WERI-Rb-1 (cell line): ENCODE data around the gene MRGPRX3.

ENCODE experiments used
- DNase-seq: peaks from one replicate; pipeline ENCODE4 v3.0.0-alpha.2; 2020
- H3K27ac ChIP-seq: fragments of 250-450 bp; sonication (Bioruptor Pico); 2 replicates; pipeline ENCODE4 v1.5.1; 2020; ENCODE audit warnings: mild to moderate bottlenecking, moderate library complexity
- H3K27me3 ChIP-seq: fragments of 250-450 bp; sonication (Bioruptor Pico); 2 replicates; pipeline ENCODE4 v1.5.1; 2021; ENCODE audit warnings: mild to moderate bottlenecking, low read depth, moderate library complexity; ENCODE audit not compliant: insufficient read depth, severe bottlenecking
- H3K36me3 ChIP-seq: fragments of 250-450 bp; sonication (Bioruptor Pico); 2 replicates; pipeline ENCODE4 v1.5.1; 2020; ENCODE audit warnings: mild to moderate bottlenecking, moderate library complexity
- H3K4me3 ChIP-seq: 2 replicates; pipeline ENCODE4 v1.5.1; 2011; ENCODE audit warnings: low read depth, mild to moderate bottlenecking, control low read depth, low read length
- H3K9me3 ChIP-seq: fragments of 250-450 bp; sonication (Bioruptor Pico); 2 replicates; pipeline ENCODE4 v1.5.1; 2021; ENCODE audit warnings: mild to moderate bottlenecking, moderate library complexity; ENCODE audit not compliant: severe bottlenecking
- TF ChIP-seq, protein P1 (sequence below): IDR thresholded peaks from 2 replicates; pipeline ENCODE4 v1.5.1; 2011; ENCODE audit warnings: low read depth, mild to moderate bottlenecking, control low read depth, inconsistent platforms, low read length

MRGPRX3 gene

DNA sequence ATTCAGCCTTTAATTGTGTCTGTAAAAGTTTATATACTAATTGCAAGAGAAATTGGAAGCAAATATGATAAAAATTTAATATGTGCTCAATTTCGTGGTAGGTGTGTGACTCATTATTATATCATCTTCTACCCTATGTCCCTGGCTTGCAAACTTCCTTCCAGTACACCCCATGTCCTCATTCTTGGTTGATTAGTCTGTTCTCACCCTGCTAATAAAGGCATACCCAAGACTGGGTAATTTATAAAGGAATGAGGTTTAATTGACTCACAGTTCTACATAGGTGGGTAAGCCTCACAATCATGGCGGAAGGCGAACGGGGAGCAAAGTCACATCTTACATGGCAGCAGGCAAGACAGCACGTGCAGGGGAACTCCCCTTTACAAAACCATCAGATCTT lies 11.9 kb downstream of the MRGPRX3 start:
- H3K27me3 ChIP-seq, result no peaks in the 10 kb centered on the region
- no peak overlapping the region for H3K4me3 ChIP-seq
- TF ChIP-seq, protein P1, sequence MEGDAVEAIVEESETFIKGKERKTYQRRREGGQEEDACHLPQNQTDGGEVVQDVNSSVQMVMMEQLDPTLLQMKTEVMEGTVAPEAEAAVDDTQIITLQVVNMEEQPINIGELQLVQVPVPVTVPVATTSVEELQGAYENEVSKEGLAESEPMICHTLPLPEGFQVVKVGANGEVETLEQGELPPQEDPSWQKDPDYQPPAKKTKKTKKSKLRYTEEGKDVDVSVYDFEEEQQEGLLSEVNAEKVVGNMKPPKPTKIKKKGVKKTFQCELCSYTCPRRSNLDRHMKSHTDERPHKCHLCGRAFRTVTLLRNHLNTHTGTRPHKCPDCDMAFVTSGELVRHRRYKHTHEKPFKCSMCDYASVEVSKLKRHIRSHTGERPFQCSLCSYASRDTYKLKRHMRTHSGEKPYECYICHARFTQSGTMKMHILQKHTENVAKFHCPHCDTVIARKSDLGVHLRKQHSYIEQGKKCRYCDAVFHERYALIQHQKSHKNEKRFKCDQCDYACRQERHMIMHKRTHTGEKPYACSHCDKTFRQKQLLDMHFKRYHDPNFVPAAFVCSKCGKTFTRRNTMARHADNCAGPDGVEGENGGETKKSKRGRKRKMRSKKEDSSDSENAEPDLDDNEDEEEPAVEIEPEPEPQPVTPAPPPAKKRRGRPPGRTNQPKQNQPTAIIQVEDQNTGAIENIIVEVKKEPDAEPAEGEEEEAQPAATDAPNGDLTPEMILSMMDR, result no peak
- DNase-seq, result no peak
- H3K36me3 ChIP-seq, result no peaks in the 10 kb centered on the region
- no peak overlapping the region for H3K27ac ChIP-seq
- no peaks in the 10 kb centered on the region for H3K9me3 ChIP-seq

DNA sequence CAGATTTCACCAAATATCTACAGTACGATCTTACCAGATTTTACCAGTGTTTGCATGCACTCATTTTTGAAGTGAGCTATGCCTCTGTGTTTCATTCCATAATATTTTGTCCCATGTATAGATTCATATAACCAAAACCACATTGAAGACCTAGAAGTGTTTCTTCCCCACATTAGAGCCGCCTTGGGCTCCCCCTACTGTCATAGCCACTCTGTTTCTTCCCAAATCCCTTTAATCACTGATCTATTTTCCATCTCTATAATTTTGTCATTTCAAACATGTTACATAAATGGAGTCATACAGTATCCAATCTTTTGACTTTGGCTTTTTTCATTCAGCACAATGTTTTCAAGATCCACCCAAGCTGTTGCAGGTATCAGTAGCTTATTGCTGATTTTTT lies 12.7 kb downstream of the MRGPRX3 start:
- no peak overlapping the region for H3K27ac ChIP-seq
- no peaks in the 10 kb centered on the region for H3K36me3 ChIP-seq
- H3K27me3 ChIP-seq, result no peaks in the 10 kb centered on the region
- DNase-seq, result no peak
- TF ChIP-seq, protein P1, result no peak
- no peak overlapping the region for H3K4me3 ChIP-seq
- H3K9me3 ChIP-seq, result no peaks in the 10 kb centered on the region

DNA sequence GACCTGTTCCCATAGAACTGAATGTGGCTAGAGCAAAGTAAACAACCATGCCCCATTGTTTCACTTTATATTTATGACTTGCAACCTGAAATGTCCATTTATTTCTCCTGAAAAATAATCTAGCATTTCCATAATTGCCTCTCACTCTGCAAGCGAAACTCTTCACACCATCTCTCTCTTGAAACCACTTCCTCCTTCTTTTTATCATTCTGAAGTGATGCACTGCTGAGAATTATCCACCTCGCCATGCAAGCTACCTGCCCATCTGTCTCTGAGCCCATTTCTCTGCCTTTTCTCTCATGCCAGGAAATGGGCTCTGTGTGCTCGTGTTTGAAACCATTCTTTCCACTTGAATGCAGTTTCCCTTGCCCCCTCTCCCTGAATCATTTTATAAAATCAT lies 13.5 kb downstream of the MRGPRX3 start:
- H3K36me3 ChIP-seq, result no peaks in the 10 kb centered on the region
- TF ChIP-seq, protein P1, result no peak
- no peaks in the 10 kb centered on the region for H3K27me3 ChIP-seq
- no peaks in the 10 kb centered on the region for H3K9me3 ChIP-seq
- no peak overlapping the region for H3K4me3 ChIP-seq
- DNase-seq, result no peak
- no peak overlapping the region for H3K27ac ChIP-seq

DNA sequence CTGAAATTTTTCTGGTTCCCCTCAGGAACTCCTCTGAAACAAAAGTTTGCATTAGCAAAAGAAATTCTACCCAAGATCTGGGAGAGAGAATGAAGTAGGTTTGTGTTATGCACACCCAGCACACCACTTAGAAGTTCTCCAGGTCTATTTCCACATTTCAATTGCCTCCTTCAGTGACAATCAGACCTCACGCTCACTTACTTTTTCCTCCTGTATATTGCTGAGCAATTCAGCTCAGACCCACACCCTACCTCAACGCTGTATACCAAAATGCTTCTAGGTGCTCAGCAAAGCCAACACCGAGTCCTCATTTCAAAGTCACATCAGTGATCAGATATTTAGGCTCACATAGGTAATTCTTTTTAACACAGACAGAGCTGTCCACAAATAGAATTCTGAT lies 19.2 kb downstream of the MRGPRX3 start:
- Histone ChIP-seq H3K36me3 (no peaks in the 10 kb centered on the region), H3K27me3 (no peaks in the 10 kb centered on the region), H3K9me3 (no peaks in the 10 kb centered on the region), H3K4me3 (no peak overlapping the region), H3K27ac (no peak overlapping the region)
- TF ChIP-seq, protein P1, result no peak
- no peak for DNase-seq

DNA sequence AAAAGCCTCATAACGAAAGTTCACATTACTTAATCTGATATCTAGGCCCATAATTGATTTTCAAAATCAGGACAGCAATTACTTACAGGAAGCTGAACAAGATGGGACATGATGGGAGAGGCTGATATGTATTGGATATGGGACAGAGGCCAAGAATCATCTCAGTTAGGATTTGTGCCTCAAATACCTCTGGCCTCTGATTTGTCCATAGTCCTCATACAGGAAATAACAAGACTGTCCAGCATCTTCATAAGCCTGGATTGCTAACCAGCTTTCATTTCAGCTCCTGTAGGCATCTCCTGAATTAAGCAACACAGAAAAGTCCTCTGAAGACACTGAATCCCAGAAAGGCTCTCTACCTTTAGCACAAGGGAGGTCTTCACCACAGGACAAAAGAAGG lies 36.0 kb downstream of the MRGPRX3 start:
- DNase-seq, result no peak
- H3K27ac ChIP-seq, result no peak overlapping the region
- peaks cover 3% of the 10 kb centered on the region for H3K9me3 ChIP-seq
- TF ChIP-seq, protein P1, result no peak
- no peaks in the 10 kb centered on the region for H3K27me3 ChIP-seq
- no peak overlapping the region for H3K4me3 ChIP-seq
- H3K36me3 ChIP-seq, result no peaks in the 10 kb centered on the region

DNA sequence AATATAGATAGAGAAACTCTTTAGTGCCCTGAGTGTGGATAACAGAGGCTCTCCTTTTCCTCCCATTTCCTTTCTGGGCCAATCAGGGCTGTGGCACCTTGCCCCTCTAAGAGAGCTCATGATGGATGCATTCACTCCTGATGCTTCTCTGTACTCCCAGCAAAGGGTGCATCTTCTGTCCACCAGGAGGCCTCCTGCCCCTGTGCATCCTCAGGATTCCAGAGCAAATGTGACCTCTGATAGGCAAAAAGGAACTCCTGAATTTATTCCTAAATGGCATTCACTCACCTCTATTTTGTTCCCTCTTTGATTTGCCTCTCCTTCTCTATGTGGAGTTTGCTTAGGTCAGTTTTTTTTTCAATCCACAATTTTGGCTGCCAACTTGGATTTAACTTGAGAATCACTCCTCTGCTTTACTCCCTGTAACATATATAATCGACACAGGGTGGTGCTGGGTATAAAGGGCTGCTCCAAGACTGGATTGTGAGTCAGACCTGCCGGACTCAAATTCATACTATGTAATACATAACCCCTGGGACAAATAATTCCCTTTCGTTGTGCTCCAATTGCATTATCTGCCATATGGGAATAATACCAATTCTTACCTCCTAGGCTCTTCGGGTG lies 39.1 kb downstream of the MRGPRX3 start:
- Histone ChIP-seq H3K4me3 (no peak overlapping the region), H3K9me3 (peaks cover 2% of the 10 kb centered on the region), H3K27me3 (no peaks in the 10 kb centered on the region), H3K36me3 (no peaks in the 10 kb centered on the region), H3K27ac (no peak overlapping the region)
- peak; percentile 51 for DNase-seq
- TF ChIP-seq, protein P1, result peak; percentile 78
